KG1 (cell line): ENCODE results near the gene ADI1.

ENCODE experiments used
- DNase-seq: peaks from one replicate; lab custom pipeline; 2025; lab: John Stamatoyannopoulos, UW

Gene ADI1

GRCh38 chr2:3519255-3520205 is at the start of gene ADI1:
TSS of gene ADI1 (minus strand) at chr2:3519531. CDS start at chr2:3519487, 44 bp downstream.
- peak; percentile 69 for DNase-seq

- no peak for DNase-seq
These were observed 47.5 kb upstream of the ADI1 start for GRCh38 chr2:3566806-3567205.

DNA sequence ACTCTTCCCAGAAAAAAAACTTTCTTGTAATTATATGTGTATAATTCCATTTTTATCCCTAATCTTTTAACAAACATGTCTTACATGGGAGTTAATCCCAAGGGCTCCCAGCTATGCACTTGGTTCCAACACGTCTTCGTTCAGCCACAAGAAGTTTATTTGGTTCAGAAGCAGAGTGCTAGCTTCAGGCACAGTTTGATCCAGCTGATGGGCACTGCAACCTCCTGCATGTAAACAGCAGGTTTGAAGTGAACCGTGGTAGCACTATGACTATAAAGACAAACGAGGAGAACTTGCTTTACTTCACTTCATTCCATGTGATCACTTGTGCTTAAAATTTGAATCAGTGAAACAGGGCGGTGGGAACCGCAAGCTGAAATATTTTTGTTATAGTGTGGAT is 45.8 kb upstream of the ADI1 start:
- DNase-seq, result no peak

GRCh38 chr2:3563521-3563976 is 44.2 kb upstream of the ADI1 start:
- no peak for DNase-seq

- peak; percentile 86 for DNase-seq
These were observed 39.1 kb upstream of the ADI1 start, which contains the start of gene RNASEH1 for GRCh38 chr2:3558205-3559014. TSS of gene RNASEH1 (minus strand) at chr2:3558333. CDS start at chr2:3558260, 73 bp downstream.

DNA sequence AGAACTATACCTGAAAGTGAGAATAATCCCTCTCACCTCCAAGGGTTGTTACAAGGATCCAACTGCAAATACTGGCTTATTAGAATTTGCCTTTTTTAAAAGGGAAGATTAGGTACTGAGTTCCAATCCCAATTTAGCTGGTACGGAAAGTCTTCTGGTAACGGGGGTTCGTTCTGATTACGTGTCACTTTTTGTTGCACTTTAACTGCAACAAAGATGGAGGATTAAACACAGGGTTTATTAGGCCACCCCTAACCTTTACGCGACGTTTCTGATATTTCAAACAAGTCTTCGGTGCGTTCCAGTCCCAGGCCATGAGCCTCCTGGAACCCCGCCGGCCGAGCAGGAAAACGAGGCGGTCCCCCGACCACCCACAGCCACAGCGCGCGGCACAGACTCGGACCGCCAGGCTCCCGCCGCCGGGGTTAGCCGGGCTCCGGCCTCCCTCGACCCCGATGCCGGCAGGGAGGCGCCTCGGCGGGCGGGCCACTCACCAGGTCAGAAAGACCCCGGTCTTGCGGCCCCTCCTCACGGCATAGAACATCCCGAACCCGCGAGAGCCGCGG is 38.4 kb upstream of the ADI1 start:
- no peak for DNase-seq

DNA sequence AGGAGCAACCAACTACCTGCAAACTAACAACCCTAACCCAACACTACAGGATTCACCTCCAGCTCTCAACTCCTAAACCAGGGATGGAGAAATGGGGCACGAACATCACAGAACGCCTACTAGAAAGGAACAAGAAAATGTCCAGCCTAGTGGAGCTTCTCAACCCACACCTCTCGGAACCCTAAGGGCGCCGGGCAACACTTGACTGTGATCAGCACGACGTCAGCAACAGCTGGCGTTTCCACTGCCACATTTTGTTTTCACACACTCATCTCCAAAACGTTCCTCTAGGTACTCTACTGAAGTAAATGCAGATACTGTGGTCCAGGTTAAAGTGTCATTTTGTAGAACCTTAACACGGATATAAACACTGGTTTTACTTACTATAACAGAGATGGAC is 34.6 kb upstream of the ADI1 start:
- no peak for DNase-seq

GRCh38 chr2:3547915-3548314 is 28.6 kb upstream of the ADI1 start:
- no peak for DNase-seq

GRCh38 chr2:3545788-3546478 is 26.6 kb upstream of the ADI1 start:
- no peak for DNase-seq

DNA sequence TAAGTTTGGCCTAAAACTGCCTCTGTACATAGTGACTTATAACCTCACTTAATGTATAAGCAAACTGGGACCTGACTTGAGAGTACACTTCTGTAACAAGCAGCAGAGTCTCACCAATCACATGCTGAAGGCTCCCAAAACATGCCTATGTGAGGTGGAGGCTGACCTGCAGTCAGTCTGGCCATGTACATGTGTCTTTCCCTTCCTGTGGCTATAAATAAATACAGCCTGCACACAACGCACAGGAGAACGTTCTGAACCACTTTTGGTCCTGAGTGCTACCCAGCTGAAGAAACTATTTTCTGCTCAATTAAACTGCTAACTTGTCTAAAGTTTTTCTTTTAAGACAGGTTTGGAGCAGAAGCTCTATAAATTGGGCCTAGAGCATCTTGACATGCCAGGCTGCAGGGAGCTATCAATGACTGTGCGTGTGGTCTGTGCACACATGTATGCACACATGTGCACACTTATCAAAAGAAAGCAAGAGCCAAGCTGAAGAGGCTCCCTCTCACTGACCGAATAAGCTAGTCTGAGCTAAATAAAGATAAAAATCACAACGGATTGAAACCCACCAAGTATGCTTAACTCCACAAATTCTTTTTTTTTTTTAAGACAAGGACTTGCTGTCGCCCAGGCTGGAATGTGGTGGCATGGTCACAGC is 23.8 kb upstream of the ADI1 start:
- no peak for DNase-seq

GRCh38 chr2:3542107-3542506 is 22.8 kb upstream of the ADI1 start:
- no peak for DNase-seq

DNA sequence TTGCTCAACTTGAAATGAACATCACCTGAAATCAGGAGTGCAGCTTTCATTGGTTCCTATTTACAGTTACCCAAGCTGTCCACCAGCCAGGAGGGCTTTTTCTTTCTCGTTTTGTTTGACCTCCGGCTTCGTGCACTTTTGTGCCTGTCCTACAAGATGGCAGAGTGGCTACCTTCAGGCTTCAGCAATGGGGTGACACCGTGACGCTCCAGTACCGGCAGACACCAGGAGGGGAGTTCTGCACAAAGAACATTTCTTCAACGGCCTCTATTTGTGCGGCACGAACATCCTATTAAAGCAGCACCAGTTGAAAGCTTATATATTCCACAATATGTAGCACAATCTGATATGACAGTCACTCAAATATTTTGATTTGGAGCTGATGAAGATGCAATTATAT is 20.5 kb upstream of the ADI1 start:
- DNase-seq, result no peak

DNA sequence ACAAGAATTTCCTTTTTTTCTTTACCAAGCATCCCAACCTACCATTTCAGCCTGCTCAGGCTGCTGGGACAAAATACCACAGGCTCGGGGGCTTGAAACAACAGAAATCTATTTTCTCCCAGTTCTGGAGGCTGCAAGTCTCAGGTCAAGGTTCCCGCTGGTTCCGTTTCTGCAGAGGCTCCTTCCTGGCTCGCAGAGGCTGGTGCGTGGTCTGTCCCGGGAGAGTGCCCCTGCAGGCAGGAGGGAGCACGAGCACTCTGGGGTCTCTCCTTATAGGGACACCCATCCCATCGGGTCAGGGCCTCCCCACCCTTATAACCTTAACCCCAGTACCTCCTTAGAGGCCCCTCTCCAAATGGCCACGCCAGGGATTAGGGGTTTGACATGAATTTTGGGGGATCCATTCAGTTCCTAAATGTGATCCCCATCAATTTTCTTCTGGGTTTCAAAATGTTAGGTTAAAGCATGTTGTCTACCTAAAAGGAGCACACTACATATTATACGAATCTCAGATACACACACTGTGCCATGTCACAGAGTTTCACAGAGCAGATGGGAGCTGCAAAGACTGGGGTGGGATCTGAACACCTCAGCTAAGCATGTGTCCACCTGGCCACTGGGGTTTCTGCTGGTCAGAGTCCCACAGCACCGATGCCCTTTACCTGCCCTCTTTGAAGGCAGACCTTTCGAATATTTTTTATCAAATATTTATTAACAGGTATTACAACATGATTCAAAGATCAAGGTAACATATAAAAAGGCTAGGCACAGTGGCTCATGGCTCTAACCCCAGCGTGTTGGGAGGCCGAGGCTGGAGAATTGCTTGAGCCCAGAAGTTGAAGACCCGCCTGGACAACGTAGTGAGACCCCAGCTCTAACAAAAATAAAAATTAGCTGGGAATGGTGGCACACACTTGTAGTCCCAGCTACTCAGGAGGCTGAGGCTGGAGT is 17.6 kb upstream of the ADI1 start:
- DNase-seq, result no peak

DNA sequence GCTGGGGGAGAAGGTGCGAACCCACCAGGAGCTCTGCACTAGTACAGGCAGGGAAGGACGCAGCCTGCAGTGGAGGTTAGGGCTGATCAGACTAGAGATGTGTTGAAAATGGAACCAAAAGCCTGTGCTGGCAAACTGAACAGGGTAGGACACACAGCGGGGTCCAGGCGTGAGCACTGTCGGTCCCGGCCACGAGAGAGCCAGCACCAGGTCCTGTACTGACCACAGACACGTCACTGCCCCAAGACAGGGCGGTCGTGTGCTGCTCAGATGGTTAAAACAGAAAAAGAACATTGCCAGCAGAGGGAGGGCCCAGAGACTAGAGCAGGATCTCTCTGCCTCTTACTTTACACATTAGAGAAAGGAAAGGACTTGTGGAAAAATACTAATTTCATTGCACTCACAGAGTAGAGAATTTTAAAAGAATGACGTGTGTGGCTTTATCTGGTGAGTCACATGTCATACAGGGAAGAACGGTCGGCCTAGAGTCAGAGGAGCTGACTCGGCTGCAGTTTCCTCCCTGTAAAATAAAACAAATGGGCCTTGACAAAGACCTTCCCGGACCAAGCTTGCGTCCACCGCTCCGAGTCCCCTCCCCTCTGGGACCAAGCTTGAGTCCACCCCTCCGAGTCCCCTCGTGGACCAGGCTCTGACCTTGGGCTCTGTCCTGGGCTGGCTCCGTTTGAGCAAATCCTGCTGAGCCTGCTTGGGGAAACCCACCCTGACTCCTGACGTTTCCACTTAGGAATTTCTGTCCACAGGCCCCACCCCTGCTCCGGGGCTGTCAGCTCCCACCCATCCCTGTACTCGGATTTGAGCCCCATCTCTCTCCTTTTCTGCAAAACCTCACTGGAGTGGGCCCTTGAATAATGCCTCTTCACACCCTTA is 16.7 kb upstream of the ADI1 start:
- no peak for DNase-seq

DNA sequence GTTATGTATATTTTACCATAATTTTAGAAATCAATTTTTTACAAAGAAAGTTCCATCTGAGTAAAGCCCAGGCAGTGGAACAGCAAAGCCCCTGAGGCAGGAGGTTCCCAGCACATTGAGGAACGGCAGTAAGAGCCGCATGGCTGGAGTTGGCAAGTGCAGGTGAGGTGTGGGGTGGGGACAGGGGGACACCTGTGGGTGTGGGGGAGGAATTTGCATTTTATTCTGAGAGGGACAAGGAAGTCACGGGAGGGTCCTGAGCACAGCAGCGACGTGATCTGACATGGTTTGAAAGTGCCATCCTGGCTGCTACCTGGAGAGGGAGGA is 16.1 kb upstream of the ADI1 start:
- DNase-seq, result no peak

GRCh38 chr2:3534251-3534814 is 15.0 kb upstream of the ADI1 start:
- no peak for DNase-seq

- DNase-seq, result no peak
These were observed 14.5 kb upstream of the ADI1 start for GRCh38 chr2:3533836-3534235.

GRCh38 chr2:3532941-3533340 is 13.6 kb upstream of the ADI1 start:
- no peak for DNase-seq
